C4-2B (cell line): ENCODE measurements around the gene ZNF778.
A peak's percentile ranks its signal among the peaks of the same experiment; 100 is the strongest.
"Not testable (repeated sequence)": the region's sequence is repeated elsewhere in the genome, so short reads cannot be mapped to it uniquely, and the experiment has no call there.

Experiments used
- H3K27ac ChIP-seq: fragments of 450-650 bp; 2 replicates; pipeline ENCODE4 v1.5.1; 2017
- CTCF ChIP-seq: fragments of 450-650 bp; conservative IDR thresholded peaks from 2 replicates; pipeline ENCODE4 v1.5.1; 2017; ENCODE audit warnings: mild to moderate bottlenecking
- ZFX ChIP-seq: fragments of 450-650 bp; IDR thresholded peaks from 2 replicates; pipeline ENCODE4 v1.6.1; 2017

Gene ZNF778

GRCh38 chr16:89253548-89254287 lies 36.2 kb downstream of the ZNF778 start:
- no peak overlapping the region for H3K27ac ChIP-seq
- TF ChIP-seq CTCF: no peak
- no peak for TF ChIP-seq ZFX

- TF ChIP-seq CTCF (no peak), ZFX (no peak)
- peak overlapping the region; percentile 58 for H3K27ac ChIP-seq
These were observed 39.2 kb downstream of the ZNF778 start for GRCh38 chr16:89256651-89257254.

GRCh38 chr16:89257281-89257731 lies 39.8 kb downstream of the ZNF778 start:
- TF ChIP-seq ZFX (no peak), CTCF (no peak)
- peak overlapping the region; percentile 58 for H3K27ac ChIP-seq

- no peak overlapping the region for H3K27ac ChIP-seq
- TF ChIP-seq ZFX: no peak
These were observed 40.4 kb downstream of the ZNF778 start for GRCh38 chr16:89257757-89258465.

- H3K27ac ChIP-seq: not testable (repeated sequence)
These were observed 42.4 kb downstream of the ZNF778 start for GRCh38 chr16:89259901-89260300.

- H3K27ac ChIP-seq: peak overlapping the region; percentile 58
- no peak for TF ChIP-seq ZFX
- no peak for TF ChIP-seq CTCF
These were observed 44.4 kb downstream of the ZNF778 start for GRCh38 chr16:89261691-89262563.

- no peak overlapping the region for H3K27ac ChIP-seq
- no peak for TF ChIP-seq CTCF
- no peak for TF ChIP-seq ZFX
These were observed 47.5 kb downstream of the ZNF778 start for GRCh38 chr16:89264800-89265550.
